GM13977 (cell line): ENCODE results near the gene IFFO2.

Experiments used
- DNase-seq: peaks from one replicate; pipeline ENCODE4 v3.0.0; 2012; ENCODE audit warnings: low spot score
- CTCF ChIP-seq: IDR thresholded peaks from 2 replicates; pipeline ENCODE4 v1.5.1; 2012; ENCODE audit warnings: mild to moderate bottlenecking, control low read depth; ENCODE audit not compliant: insufficient read depth; ENCODE audit errors: extremely low read depth, missing control alignments
- in situ Hi-C: fragments of 300-500 bp; cut with MboI; formaldehyde crosslinking; loops from one replicate; pipeline ENCODE4 v1.12.0; 2022; ENCODE audit warnings: low sequenced_read_pairs, low pct_unique_long_range_greater_than_20kb, mixed read lengths, inconsistent platforms; ENCODE audit not compliant: unreplicated experiment

The IFFO2 gene

GRCh38 chr1:18883079-18883478, 73.4 kb downstream of the IFFO2 start:
- DNase-seq = no peak
- in situ Hi-C loops = no loop called here
- no peak for TF ChIP-seq CTCF

- no peak for TF ChIP-seq CTCF
- no peak for DNase-seq
- in situ Hi-C loops = no loop called here
Observed at GRCh38 chr1:18882486-18882885, 74.0 kb downstream of the IFFO2 start.

- no peak for DNase-seq
- in situ Hi-C loops = no loop called here
- no peak for TF ChIP-seq CTCF
Observed at GRCh38 chr1:18881642-18882431, 74.6 kb downstream of the IFFO2 start.

GRCh38 chr1:18881164-18881563, 75.3 kb downstream of the IFFO2 start:
- no peak for TF ChIP-seq CTCF
- in situ Hi-C loops = no loop called here
- DNase-seq = no peak

GRCh38 chr1:18880585-18880984, 75.9 kb downstream of the IFFO2 start:
- in situ Hi-C loops = no loop called here
- no peak for DNase-seq
- TF ChIP-seq CTCF = no peak

GRCh38 chr1:18879791-18880309, 76.6 kb downstream of the IFFO2 start:
- TF ChIP-seq CTCF = no peak
- no peak for DNase-seq
- in situ Hi-C loops = no loop called here
